Measurements from ENCODE around the gene ZNF75A.

DNA sequence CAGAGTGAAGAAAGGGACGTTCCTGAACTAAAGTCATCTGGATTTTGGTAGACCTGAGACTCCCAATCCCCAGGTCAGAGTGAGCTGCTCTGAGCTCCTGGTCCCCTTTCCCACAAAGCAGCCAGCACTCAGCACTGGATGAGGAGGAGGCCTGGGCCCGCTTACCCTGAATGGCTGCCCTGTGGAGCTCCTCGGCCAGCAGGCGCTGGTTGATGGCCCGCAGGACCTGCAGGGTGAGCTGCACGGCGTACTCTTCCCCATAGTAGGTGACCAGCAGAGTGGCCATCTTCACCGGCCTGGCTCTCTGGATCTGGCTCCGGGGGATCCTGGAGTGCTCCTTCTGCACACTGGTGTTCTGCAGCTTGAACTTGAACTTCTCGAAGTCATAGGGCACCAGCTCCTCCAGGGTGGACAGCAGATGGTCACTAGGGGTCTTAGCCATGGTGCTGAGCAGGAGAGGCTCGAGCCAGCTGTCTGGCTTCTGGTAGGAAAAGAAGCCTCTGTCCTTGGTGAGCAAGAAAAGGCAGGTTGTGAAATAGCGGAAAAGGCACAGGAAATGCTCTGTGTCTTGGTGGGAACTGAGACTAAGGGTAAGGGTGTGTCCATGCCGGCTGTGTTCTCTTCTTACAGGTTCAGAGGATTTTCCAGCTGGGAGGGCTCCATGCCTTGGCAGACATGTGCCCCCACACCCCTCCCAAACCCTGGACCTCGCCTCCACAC lies 49.0 kb upstream of the ZNF75A start, which contains the start of gene MEFV:
- TF ChIP-seq CSDC2 (CRISPR knock-in tag; IDR thresholded peaks at IDR 0.05): no peak
- TF ChIP-seq, protein P1, sequence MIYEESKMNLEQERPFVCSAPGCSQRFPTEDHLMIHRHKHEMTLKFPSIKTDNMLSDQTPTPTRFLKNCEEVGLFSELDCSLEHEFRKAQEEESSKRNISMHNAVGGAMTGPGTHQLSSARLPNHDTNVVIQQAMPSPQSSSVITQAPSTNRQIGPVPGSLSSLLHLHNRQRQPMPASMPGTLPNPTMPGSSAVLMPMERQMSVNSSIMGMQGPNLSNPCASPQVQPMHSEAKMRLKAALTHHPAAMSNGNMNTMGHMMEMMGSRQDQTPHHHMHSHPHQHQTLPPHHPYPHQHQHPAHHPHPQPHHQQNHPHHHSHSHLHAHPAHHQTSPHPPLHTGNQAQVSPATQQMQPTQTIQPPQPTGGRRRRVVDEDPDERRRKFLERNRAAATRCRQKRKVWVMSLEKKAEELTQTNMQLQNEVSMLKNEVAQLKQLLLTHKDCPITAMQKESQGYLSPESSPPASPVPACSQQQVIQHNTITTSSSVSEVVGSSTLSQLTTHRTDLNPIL (CRISPR knock-in tag; IDR thresholded peaks at IDR 0.05; ENCODE audit: low read depth): no peak
